Peyer's patch (tissue), 4 donors: Measurements from ENCODE around the gene ARL5C.

Experiments used
- POLR2A ChIP-seq, 2 donors: fragments of 450-650 bp; IDR thresholded peaks; one replicate each; pipeline ENCODE4 v1.5.1; 2017; ENCODE audit warnings: antibody characterized with exemption in 2 of 2, mild to moderate bottlenecking in 2 of 2, moderate library complexity in 2 of 2
- TF ChIP-seq, protein P1 (sequence below), 6 experiments: fragments of 450-650 bp in 4 of 6; fragments of 200-600 bp in 2 of 6; sonication (generic) in 1 of 6; IDR thresholded peaks; one replicate each; pipeline ENCODE4 v1.5.1; 2017 to 2019; ENCODE audit warnings: antibody characterized with exemption in 6 of 6, mild to moderate bottlenecking in 3 of 6, moderate library complexity in 1 of 6

- TF ChIP-seq POLR2A (IDR thresholded peaks at IDR 0.05), result no peak
- TF ChIP-seq, protein P1, sequence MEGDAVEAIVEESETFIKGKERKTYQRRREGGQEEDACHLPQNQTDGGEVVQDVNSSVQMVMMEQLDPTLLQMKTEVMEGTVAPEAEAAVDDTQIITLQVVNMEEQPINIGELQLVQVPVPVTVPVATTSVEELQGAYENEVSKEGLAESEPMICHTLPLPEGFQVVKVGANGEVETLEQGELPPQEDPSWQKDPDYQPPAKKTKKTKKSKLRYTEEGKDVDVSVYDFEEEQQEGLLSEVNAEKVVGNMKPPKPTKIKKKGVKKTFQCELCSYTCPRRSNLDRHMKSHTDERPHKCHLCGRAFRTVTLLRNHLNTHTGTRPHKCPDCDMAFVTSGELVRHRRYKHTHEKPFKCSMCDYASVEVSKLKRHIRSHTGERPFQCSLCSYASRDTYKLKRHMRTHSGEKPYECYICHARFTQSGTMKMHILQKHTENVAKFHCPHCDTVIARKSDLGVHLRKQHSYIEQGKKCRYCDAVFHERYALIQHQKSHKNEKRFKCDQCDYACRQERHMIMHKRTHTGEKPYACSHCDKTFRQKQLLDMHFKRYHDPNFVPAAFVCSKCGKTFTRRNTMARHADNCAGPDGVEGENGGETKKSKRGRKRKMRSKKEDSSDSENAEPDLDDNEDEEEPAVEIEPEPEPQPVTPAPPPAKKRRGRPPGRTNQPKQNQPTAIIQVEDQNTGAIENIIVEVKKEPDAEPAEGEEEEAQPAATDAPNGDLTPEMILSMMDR (IDR thresholded peaks at IDR 0.05), result no peak
Observed at GRCh38 chr17:39118674-39119419, 47.1 kb downstream of the ARL5C start.
